ENCODE data around the gene LPP. TPM values are rescaled to one million over a fixed set of nuclear protein-coding genes. Genes with fewer than 3 reads are reported as not detected.

Gene LPP
- polyA plus RNA-seq, 3 donors, result 14.1 to 23.2 (median 15.3) TPM

GRCh38 chr3:188693435-188693834, 539.5 kb downstream of the LPP start:
- intact Hi-C loops (cut with micrococcal nuclease), result loop anchor here in 1 of 2 donors (5.0 kb wide), 1 partner anchor 259 kb away; no protein-coding TSS in a partner anchor
- H3K9ac ChIP-seq (ENCODE audit: insufficient read depth, low read length, poor library complexity, severe bottlenecking), result no peak overlapping the region
- H3K27me3 ChIP-seq (ENCODE audit: control insufficient read depth in 2 of 2, insufficient read depth in 2 of 2, low read length in 2 of 2), result no peaks in the 10 kb centered on the region
- H3K4me1 Mint-ChIP-seq, result peaks cover 51% of the 10 kb centered on the region
- H3K4me3 ChIP-seq (replicated peaks in 1 of 3; ENCODE audit: low read depth in 2 of 3, low read length in 3 of 3), result no peak overlapping the region
- no peak overlapping the region for H3K27ac ChIP-seq (ENCODE audit: low read depth in 1 of 2, low read length in 2 of 2)
- H3K4me2 ChIP-seq (replicated peaks; ENCODE audit: extremely low read depth, low read length, poor library complexity, severe bottlenecking), result no peak overlapping the region
- H3K4me1 ChIP-seq (ENCODE audit: control insufficient read depth in 1 of 2, insufficient read depth in 2 of 2, low read length in 2 of 2), result peaks cover 37 to 38% of the 10 kb centered on the region in 2 donors
- no peaks in the 10 kb centered on the region for H3K9me3 ChIP-seq (replicated peaks in 1 of 2; ENCODE audit: control insufficient read depth in 1 of 2, insufficient read depth in 1 of 2, low read length in 2 of 2)
- peaks cover 4% of the 10 kb centered on the region for H3K79me2 ChIP-seq (ENCODE audit: insufficient read depth, low read length)
- TF ChIP-seq CTCF (IDR thresholded peaks at IDR 0.05), result no peak
- H2AFZ ChIP-seq (ENCODE audit: insufficient read depth, low read depth, low read length, poor library complexity, severe bottlenecking), result no peak overlapping the region
- DNase-seq, result no peak
- H3K27me3 Mint-ChIP-seq (ENCODE audit: low read depth in 3 of 3), result no peaks in the 10 kb centered on the region
- H4K20me1 ChIP-seq (ENCODE audit: insufficient read depth, low read length), result no peaks in the 10 kb centered on the region
- H3K4me3 Mint-ChIP-seq, result no peak overlapping the region
- H3K36me3 Mint-ChIP-seq, result peaks cover 5 to 7% of the 10 kb centered on the region in 2 donors
- H3K36me3 ChIP-seq (replicated peaks in 1 of 2; ENCODE audit: control insufficient read depth in 1 of 2, insufficient read depth in 2 of 2, low read length in 2 of 2), result no peaks in the 10 kb centered on the region
- H3K27ac Mint-ChIP-seq, result no peak overlapping the region
- H3K9me3 Mint-ChIP-seq, result peaks cover 0 to under 1% (median 0%) of the 10 kb centered on the region in 7 donors
- WGBS (ENCODE audit: insufficient coverage), result no CpG with 5 or more reads among the region's 7 CpGs

DNA sequence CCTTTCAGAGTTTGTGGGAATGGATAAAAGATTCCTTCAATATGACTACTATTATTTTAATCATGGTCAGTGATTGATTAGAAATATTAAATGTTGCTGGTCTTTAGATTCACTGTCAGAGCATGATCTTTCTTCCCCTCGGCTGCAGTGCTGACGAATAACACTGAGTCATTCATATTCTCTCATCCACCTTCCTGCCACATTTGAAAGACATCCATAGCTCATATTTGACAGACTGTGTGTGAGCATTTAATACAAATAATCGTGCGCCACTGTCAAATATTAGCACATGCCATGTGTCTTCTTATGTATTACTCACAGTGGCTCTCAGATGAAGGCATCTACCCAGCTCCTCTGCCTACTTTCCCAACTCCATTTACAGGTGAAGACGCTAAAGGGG, 541.3 kb downstream of the LPP start:
- Histone ChIP-seq H4K20me1 (ENCODE audit: insufficient read depth, low read length) (no peaks in the 10 kb centered on the region), H3K36me3 (replicated peaks in 1 of 2; ENCODE audit: control insufficient read depth in 1 of 2, insufficient read depth in 2 of 2, low read length in 2 of 2) (no peaks in the 10 kb centered on the region), H3K9ac (ENCODE audit: insufficient read depth, low read length, poor library complexity, severe bottlenecking) (no peak overlapping the region), H2AFZ (ENCODE audit: insufficient read depth, low read depth, low read length, poor library complexity, severe bottlenecking) (no peak overlapping the region), H3K4me3 (replicated peaks in 1 of 3; ENCODE audit: low read depth in 2 of 3, low read length in 3 of 3) (no peak overlapping the region), H3K9me3 (replicated peaks in 1 of 2; ENCODE audit: control insufficient read depth in 1 of 2, insufficient read depth in 1 of 2, low read length in 2 of 2) (no peaks in the 10 kb centered on the region), H3K4me2 (replicated peaks; ENCODE audit: extremely low read depth, low read length, poor library complexity, severe bottlenecking) (no peak overlapping the region), H3K27me3 (ENCODE audit: control insufficient read depth in 2 of 2, insufficient read depth in 2 of 2, low read length in 2 of 2) (no peaks in the 10 kb centered on the region), H3K79me2 (ENCODE audit: insufficient read depth, low read length) (peaks cover 7% of the 10 kb centered on the region), H3K4me1 (ENCODE audit: control insufficient read depth in 1 of 2, insufficient read depth in 2 of 2, low read length in 2 of 2) (peaks cover 34 to 38% of the 10 kb centered on the region in 2 donors), H3K27ac (ENCODE audit: low read depth in 1 of 2, low read length in 2 of 2) (no peak overlapping the region)
- no peak overlapping the region for H3K27ac Mint-ChIP-seq
- intact Hi-C loops (cut with micrococcal nuclease), result no loop called here
- H3K9me3 Mint-ChIP-seq, result peaks cover 0 to 3% (median 0%) of the 10 kb centered on the region in 7 donors
- DNase-seq, result peak in 1 of 3 donors; percentile 16
- no peak for TF ChIP-seq CTCF (IDR thresholded peaks at IDR 0.05)
- peaks cover 48% of the 10 kb centered on the region for H3K4me1 Mint-ChIP-seq
- 86% methylated on average over 1 of the region's 5 CpGs for WGBS (ENCODE audit: insufficient coverage)
- peaks cover 7 to 8% of the 10 kb centered on the region in 2 donors for H3K36me3 Mint-ChIP-seq
- H3K4me3 Mint-ChIP-seq, result no peak overlapping the region
- no peaks in the 10 kb centered on the region for H3K27me3 Mint-ChIP-seq (ENCODE audit: low read depth in 3 of 3)

Measured in CD14-positive monocyte (primary cell).